HG03103 (cell line): ENCODE results near the gene EXOC2.

Source experiments
- ATAC-seq: cut with Tn5 transposase; IDR thresholded peaks from one replicate; pipeline ENCODE4 v1.9.1; 2021; ENCODE audit warnings: low read depth; ENCODE audit not compliant: unreplicated experiment

The EXOC2 gene

GRCh38 chr6:451336-451735 lies 241.6 kb downstream of the EXOC2 start:
- ATAC-seq = no peak

GRCh38 chr6:449486-450419 lies 243.2 kb downstream of the EXOC2 start:
- no peak for ATAC-seq

- ATAC-seq = no peak
Measured at GRCh38 chr6:449057-449430, 243.9 kb downstream of the EXOC2 start.

- ATAC-seq = no peak
Measured at GRCh38 chr6:448296-449056, 244.5 kb downstream of the EXOC2 start.

GRCh38 chr6:447381-448165 lies 245.4 kb downstream of the EXOC2 start:
- ATAC-seq = no peak

GRCh38 chr6:446418-447366 lies 246.2 kb downstream of the EXOC2 start:
- no peak for ATAC-seq

GRCh38 chr6:445571-446417 lies 247.1 kb downstream of the EXOC2 start:
- ATAC-seq = no peak

- no peak for ATAC-seq
Measured at GRCh38 chr6:444653-445275, 248.2 kb downstream of the EXOC2 start.

- ATAC-seq = no peak
Measured at GRCh38 chr6:443621-444159, 249.2 kb downstream of the EXOC2 start.

- ATAC-seq = no peak
Measured at GRCh38 chr6:441126-441920, 251.6 kb downstream of the EXOC2 start.

- ATAC-seq = no peak
Measured at GRCh38 chr6:439641-440167, 253.2 kb downstream of the EXOC2 start.

GRCh38 chr6:438634-439170 lies 254.2 kb downstream of the EXOC2 start:
- no peak for ATAC-seq

GRCh38 chr6:437037-437392 lies 255.9 kb downstream of the EXOC2 start:
- ATAC-seq = no peak

GRCh38 chr6:436308-437036 lies 256.5 kb downstream of the EXOC2 start:
- ATAC-seq = no peak

GRCh38 chr6:435441-436307 lies 257.3 kb downstream of the EXOC2 start:
- ATAC-seq = no peak
